Stimulated activated CD8-positive, alpha-beta memory T cell treated with anti-CD3 and anti-CD28 coated beads, Interleukin-7, amount 100 ng/mL, for 1 hour (primary cell): ENCODE measurements around the gene MGAT3.
"Not testable (repeated sequence)": the region's sequence is repeated elsewhere in the genome, so short reads cannot be mapped to it uniquely, and the experiment has no call there.

Experiments
- DNase-seq, 2 donors: peaks; one replicate each; pipeline ENCODE4 v3.0.0-alpha.2; 2020; ENCODE audit warnings: low read depth in 2 of 2

The MGAT3 gene

DNA sequence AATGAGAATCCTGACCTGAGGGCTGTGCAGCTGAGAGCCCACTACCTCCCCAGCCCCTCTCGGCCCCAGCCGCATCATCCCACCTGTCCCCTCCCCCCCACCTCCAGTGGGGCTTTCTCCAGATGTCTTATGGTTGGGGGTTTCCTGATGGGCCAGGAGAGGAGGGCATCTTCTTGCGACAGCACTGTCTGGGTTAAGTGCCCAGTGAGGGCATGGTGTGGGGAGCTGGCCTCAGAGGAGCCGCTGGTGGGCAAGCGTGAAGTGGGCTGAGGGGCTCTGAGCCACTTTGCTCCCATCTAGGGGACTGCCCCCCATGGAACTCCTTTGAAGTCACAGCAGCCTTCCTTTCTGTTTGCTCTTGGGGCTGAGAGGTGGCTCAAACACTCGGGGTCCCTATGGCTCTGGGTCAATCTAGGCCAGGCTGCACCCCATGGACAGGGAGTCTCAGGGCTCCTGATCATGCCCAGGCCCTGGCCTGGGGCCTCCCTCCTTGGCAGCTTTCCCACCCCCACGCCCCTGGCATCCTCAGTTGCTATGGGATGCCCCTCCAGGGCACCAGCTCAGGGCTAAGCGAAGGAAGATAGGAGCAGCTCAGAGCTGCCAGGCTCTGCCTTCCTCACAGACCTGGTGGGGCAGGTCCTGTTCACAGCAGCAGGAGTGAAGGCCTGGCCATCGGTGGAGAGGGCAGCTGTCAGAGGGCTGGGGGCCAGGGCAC is 34.3 kb downstream of the MGAT3 start:
- DNase-seq = no peak

DNA sequence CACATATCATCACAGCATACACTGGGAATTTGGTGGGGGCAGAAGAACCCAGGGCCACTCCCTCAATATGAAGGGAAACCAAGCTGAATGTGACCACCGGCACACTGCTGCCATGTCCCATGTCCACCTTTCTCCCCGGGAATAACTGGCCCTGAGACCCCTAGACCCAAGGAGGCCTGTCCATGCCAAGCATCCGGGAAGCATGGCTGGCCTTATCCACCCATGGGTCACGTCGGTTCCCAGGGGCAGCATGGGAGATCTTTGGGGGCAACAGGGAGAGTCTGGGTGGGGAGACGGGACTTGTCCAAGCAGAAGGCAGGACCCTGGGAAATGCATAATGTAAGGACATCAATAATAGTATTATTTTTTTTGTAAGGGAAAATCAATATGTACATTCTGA is 34.9 kb downstream of the MGAT3 start:
- no peak for DNase-seq

GRCh38 chr22:39492186-39492585 is 35.4 kb downstream of the MGAT3 start:
- no peak for DNase-seq

- DNase-seq = no peak
Measured at GRCh38 chr22:39493759-39494158, 36.9 kb downstream of the MGAT3 start.

DNA sequence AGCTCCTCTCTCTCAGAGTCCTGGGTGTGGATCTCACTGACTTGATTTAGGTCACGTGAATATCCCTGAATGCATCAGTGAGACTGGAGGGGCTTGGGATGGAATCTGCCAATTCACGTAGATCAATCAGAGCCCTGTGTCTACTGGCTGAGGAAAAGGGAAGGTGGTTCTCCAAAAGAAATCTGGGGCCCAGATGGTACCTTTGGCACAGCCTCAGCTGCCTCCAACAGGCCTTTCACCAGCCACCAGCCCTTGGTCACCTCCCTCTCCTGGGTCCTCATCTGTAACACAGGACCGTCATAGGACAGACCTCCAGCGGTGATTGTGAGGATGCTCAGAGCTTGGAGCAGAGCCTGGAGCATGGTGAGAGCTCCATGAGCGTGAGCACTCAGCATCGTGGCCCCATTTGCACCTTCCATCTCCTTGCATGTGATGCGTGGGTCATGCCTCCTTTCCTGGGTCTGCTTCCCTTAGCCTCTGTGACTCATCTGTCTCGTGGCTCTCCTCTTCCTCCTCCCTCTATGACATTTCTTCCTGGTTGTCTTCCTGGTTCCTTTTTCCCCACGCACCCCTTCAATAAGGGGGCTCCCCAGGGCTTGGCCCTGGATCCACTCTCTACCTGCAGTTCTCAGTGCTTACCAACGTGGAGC is 37.8 kb downstream of the MGAT3 start:
- no peak for DNase-seq

- DNase-seq = no peak
Measured at GRCh38 chr22:39496131-39496838, 39.5 kb downstream of the MGAT3 start.

GRCh38 chr22:39497429-39497828 is 40.6 kb downstream of the MGAT3 start:
- no peak for DNase-seq

- no peak for DNase-seq
Measured at GRCh38 chr22:39498368-39498767, 41.6 kb downstream of the MGAT3 start.

GRCh38 chr22:39498802-39499201 is 42.0 kb downstream of the MGAT3 start:
- no peak for DNase-seq

DNA sequence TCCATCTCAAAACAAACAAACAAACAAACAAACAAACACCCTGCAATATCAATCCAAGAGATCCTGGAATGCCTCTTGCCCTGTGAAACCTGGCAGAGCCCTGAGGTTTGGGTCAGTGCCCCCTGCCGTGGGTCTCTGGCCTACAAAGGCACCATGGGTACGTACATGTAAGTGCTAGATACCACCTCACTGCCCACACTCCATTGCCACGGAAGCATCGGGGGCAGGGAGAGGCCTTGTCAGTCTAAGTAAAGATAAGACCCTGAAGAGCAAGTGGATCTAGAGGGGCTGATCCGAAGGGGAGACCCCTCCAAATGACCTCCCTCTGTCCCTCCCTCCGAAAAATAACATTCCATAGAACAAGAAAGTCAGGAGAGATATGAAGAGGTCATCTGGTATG is 43.3 kb downstream of the MGAT3 start:
- no peak for DNase-seq

DNA sequence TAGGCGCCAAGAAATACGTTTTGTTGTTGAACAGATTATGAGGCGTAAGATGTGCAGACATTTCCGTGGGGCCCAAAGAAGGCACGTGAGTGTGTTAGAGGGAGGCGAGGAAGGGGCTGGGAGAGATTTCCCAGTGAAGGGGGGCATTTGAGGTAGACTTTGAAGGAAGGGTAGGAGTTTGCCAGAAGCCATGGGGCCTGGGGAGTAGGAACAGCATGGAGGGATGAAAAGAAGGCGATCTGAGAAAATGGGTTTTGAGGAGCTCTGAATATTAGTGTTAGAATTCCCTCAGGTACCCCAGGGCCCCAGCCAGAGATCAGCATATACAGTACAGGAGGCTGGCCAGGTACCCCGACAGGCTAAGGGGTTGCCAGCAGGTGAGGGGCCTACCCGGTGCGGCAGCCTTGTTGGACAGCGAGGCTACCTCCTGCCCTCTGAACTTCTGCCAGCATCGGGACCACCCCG is 44.9 kb downstream of the MGAT3 start:
- DNase-seq = no peak

DNA sequence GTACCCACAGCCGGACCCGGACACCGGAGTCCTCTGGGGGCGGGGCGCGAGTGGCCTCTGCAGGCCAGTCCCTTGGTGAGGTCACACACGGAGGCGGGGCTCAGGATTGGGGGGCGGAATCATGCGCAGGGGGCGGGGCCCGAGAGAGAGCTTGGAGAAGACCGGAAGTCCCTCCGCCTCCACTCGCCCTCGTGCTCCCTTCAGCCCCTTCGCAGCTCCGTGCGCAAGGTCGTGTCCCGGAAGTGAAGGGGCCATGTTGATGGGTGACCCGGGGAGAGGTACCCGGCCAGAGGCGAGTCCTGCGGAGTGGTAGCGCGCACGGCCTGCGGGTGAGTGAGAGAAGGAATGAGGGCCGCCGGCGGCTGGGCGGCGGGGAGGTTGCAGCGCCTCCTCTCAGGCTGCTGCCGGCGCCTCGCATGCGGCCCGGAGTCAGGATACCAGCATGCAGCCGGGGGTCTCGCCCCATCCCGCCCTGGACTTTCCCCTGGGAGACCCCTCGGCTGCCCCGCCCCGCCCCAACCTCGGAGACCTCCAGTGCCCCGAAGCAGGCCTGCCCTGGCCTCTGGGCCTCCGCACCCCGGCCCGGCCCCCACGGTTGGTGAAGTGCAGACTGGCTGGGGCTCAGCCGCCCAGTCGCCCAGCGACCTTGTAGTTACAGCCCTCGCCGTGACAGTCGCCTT is 45.4 kb downstream of the MGAT3 start, which contains the start of gene MIEF1:
Gene MIEF1 (plus strand): TSS at position 182 of the 680 bp plus-strand sequence. CDS start 9,005 bp downstream, outside the sequence.
- peak; percentile 78 to 80 for DNase-seq

DNA sequence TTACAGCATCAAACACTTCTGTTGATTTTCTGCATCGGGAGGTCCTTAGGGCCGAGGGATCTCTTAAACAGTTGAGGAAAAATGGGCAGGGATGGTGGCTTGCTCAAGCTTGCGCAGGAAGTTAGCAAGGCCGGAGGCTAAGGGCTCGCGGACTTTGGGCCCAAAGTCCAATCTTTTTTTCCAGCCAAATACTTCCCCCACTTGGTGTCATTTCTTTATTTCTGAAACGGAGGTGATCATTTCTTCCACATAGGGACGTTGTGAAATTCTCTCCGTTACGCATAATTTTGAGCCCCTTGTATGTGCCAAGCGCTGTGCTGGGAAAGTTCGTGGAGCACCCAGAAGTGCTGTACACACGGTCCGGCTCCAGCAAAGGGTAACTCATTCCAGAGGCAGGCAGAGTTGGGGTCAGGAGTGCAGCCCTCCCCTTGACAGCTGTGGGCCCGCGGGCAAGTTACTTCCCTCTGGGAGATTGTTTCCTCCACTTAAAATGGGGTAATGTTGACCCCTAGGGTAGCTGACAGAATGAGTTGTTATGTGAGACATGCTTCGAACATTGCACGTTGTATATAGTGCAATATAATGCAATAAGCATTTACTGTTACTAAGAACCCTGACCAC is 46.1 kb downstream of the MGAT3 start:
- no peak for DNase-seq

- no peak for DNase-seq
Measured at GRCh38 chr22:39503630-39504029, 46.8 kb downstream of the MGAT3 start.

- no peak for DNase-seq
Measured at GRCh38 chr22:39504071-39504470, 47.3 kb downstream of the MGAT3 start.

DNA sequence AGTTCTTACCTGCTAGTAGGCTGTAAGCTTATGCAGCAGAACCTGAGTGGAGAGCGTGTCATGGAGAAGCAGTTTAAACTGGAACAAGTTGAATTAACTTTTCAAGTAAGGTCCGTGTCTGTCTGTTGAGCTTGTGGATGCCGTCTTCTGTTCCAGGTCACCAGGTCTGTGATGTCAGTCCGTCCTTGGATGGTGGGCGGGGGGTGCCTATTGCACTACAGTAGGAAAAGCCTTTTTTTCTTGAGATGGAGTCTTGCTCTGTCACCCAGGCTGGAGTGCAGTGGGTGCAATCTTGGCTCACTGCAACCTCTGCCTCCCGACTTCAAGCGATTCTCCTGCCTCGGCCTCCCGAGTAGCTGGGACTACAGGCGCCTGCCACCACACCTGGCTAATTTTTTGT is 50.2 kb downstream of the MGAT3 start:
- not testable (repeated sequence) for DNase-seq

DNA sequence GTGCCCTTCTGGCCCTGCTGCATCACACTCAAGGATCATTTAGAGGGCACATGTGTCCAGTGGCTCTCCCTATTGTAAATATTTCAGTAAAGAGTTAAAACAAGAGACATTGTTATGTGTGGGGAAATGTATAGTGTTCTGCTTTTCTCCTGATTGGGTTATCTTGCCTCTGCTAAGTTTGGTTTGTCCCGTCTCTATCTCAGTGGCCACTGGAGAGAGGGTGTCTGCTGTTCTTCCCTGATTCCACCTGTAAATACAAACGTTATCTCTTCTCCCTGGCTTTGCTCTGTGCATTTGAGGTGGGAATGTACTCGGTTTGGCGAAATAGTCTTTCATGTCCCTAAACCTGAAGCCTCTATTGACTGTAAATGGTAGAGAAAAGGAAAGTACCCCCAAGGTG is 51.6 kb downstream of the MGAT3 start:
- DNase-seq = no peak

GRCh38 chr22:39510529-39511149 is 53.8 kb downstream of the MGAT3 start:
- DNase-seq = no peak

DNA sequence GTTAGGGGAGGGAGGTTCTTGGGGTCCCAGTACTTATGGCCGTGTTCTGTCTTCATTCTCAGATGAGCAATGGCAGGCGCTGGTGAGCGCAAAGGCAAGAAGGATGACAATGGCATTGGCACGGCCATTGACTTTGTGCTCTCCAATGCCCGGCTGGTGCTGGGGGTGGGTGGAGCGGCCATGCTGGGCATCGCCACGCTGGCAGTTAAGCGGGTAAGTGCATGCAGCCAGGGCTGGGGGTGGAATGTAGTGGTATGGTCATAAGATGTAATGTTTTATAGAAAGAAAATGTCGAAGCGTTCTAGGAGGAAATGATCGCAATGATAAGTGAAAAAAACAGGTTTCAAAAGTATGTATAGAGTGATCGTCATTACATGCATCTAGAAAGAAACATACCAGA is 54.4 kb downstream of the MGAT3 start:
- DNase-seq = no peak

GRCh38 chr22:39512026-39512425 is 55.2 kb downstream of the MGAT3 start:
- DNase-seq = no peak

DNA sequence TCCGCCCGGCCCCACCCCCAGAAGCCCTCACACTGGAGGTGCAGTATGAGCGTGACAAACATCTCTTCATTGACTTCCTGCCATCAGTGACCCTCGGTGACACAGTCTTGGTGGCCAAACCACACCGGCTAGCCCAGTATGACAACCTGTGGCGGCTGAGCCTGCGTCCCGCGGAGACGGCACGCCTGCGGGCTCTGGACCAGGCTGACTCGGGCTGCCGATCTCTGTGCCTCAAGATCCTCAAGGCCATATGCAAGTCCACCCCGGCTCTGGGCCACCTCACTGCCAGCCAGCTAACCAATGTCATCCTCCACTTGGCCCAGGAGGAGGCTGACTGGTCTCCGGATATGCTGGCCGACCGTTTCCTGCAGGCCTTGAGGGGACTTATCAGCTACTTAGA is 57.0 kb downstream of the MGAT3 start:
- DNase-seq = no peak
